ENCODE data around the gene TMEM131.
"Not testable (repeated sequence)": the region's sequence is repeated elsewhere in the genome, so short reads cannot be mapped to it uniquely, and the experiment has no call there.

TMEM131 gene

GRCh38 chr2:97846716-97847115, 149.0 kb downstream of the TMEM131 start:
- not testable (repeated sequence) for H3K27me3 ChIP-seq (ENCODE audit: control insufficient read depth, insufficient read depth, low read length, poor library complexity, severe bottlenecking); H3K36me3 ChIP-seq (ENCODE audit: control insufficient read depth, insufficient read depth, low read length); H3K9me3 ChIP-seq (ENCODE audit: control insufficient read depth, low read length); H3K27ac ChIP-seq (ENCODE audit: insufficient read depth, low read depth, low read length, poor library complexity, severe bottlenecking); H3K4me3 ChIP-seq (ENCODE audit: insufficient read depth, low read depth, low read length); H3K4me1 ChIP-seq (ENCODE audit: control insufficient read depth, insufficient read depth, low read length)
- WGBS, 2 experiments, result 92 to 95% methylated on average over 7 to 11 of the region's 12 CpGs

- Histone ChIP-seq H3K36me3 (ENCODE audit: control insufficient read depth, insufficient read depth, low read length) (no peaks in the 10 kb centered on the region), H3K9me3 (ENCODE audit: control insufficient read depth, low read length) (no peaks in the 10 kb centered on the region), H3K27me3 (ENCODE audit: control insufficient read depth, insufficient read depth, low read length, poor library complexity, severe bottlenecking) (no peaks in the 10 kb centered on the region), H3K4me3 (ENCODE audit: insufficient read depth, low read depth, low read length) (no peak overlapping the region), H3K27ac (ENCODE audit: insufficient read depth, low read depth, low read length, poor library complexity, severe bottlenecking) (no peak overlapping the region), H3K4me1 (ENCODE audit: control insufficient read depth, insufficient read depth, low read length) (no peaks in the 10 kb centered on the region)
- WGBS, 2 experiments, result 87 to 89% methylated on average over 6 of the region's 6 CpGs
Observed at GRCh38 chr2:97845818-97846217, 149.9 kb downstream of the TMEM131 start.

- Histone ChIP-seq H3K27me3 (ENCODE audit: control insufficient read depth, insufficient read depth, low read length, poor library complexity, severe bottlenecking) (no peaks in the 10 kb centered on the region), H3K27ac (ENCODE audit: insufficient read depth, low read depth, low read length, poor library complexity, severe bottlenecking) (no peak overlapping the region), H3K4me3 (ENCODE audit: insufficient read depth, low read depth, low read length) (no peak overlapping the region), H3K4me1 (ENCODE audit: control insufficient read depth, insufficient read depth, low read length) (no peaks in the 10 kb centered on the region), H3K9me3 (ENCODE audit: control insufficient read depth, low read length) (no peaks in the 10 kb centered on the region), H3K36me3 (ENCODE audit: control insufficient read depth, insufficient read depth, low read length) (no peaks in the 10 kb centered on the region)
- 68 to 70% methylated on average over 3 to 4 of the region's 4 CpGs for WGBS, 2 experiments
Observed at GRCh38 chr2:97845133-97845532, 150.6 kb downstream of the TMEM131 start.

- H3K9me3 ChIP-seq (ENCODE audit: control insufficient read depth, low read length), result no peaks in the 10 kb centered on the region
- 90 to 100% methylated on average over 2 of the region's 2 CpGs for WGBS, 2 experiments
- no peaks in the 10 kb centered on the region for H3K27me3 ChIP-seq (ENCODE audit: control insufficient read depth, insufficient read depth, low read length, poor library complexity, severe bottlenecking)
- H3K27ac ChIP-seq (ENCODE audit: insufficient read depth, low read depth, low read length, poor library complexity, severe bottlenecking), result no peak overlapping the region
- no peak overlapping the region for H3K4me3 ChIP-seq (ENCODE audit: insufficient read depth, low read depth, low read length)
- H3K36me3 ChIP-seq (ENCODE audit: control insufficient read depth, insufficient read depth, low read length), result peaks cover 3% of the 10 kb centered on the region
- no peaks in the 10 kb centered on the region for H3K4me1 ChIP-seq (ENCODE audit: control insufficient read depth, insufficient read depth, low read length)
Observed at GRCh38 chr2:97844311-97844859, 151.4 kb downstream of the TMEM131 start.

GRCh38 chr2:97840198-97840597, 155.6 kb downstream of the TMEM131 start:
- Histone ChIP-seq H3K9me3 (ENCODE audit: control insufficient read depth, low read length) (no peaks in the 10 kb centered on the region), H3K4me1 (ENCODE audit: control insufficient read depth, insufficient read depth, low read length) (no peaks in the 10 kb centered on the region), H3K27ac (ENCODE audit: insufficient read depth, low read depth, low read length, poor library complexity, severe bottlenecking) (no peak overlapping the region), H3K4me3 (ENCODE audit: insufficient read depth, low read depth, low read length) (no peak overlapping the region), H3K27me3 (ENCODE audit: control insufficient read depth, insufficient read depth, low read length, poor library complexity, severe bottlenecking) (no peaks in the 10 kb centered on the region), H3K36me3 (ENCODE audit: control insufficient read depth, insufficient read depth, low read length) (peaks cover 3% of the 10 kb centered on the region)
- WGBS, 2 experiments, result 92% methylated on average over 6 of the region's 6 CpGs

- peaks cover under 1% of the 10 kb centered on the region for H3K36me3 ChIP-seq (ENCODE audit: control insufficient read depth, insufficient read depth, low read length)
- no peak overlapping the region for H3K4me3 ChIP-seq (ENCODE audit: insufficient read depth, low read depth, low read length)
- no peak overlapping the region for H3K27ac ChIP-seq (ENCODE audit: insufficient read depth, low read depth, low read length, poor library complexity, severe bottlenecking)
- H3K27me3 ChIP-seq (ENCODE audit: control insufficient read depth, insufficient read depth, low read length, poor library complexity, severe bottlenecking), result no peaks in the 10 kb centered on the region
- no peaks in the 10 kb centered on the region for H3K4me1 ChIP-seq (ENCODE audit: control insufficient read depth, insufficient read depth, low read length)
- 80 to 88% methylated on average over 1 of the region's 1 CpG for WGBS, 2 experiments
- H3K9me3 ChIP-seq (ENCODE audit: control insufficient read depth, low read length), result no peaks in the 10 kb centered on the region
Observed at GRCh38 chr2:97834610-97835009, 161.1 kb downstream of the TMEM131 start.

- Histone ChIP-seq H3K4me3 (ENCODE audit: insufficient read depth, low read depth, low read length) (no peak overlapping the region), H3K9me3 (ENCODE audit: control insufficient read depth, low read length) (no peaks in the 10 kb centered on the region), H3K4me1 (ENCODE audit: control insufficient read depth, insufficient read depth, low read length) (no peaks in the 10 kb centered on the region), H3K36me3 (ENCODE audit: control insufficient read depth, insufficient read depth, low read length) (no peaks in the 10 kb centered on the region), H3K27ac (ENCODE audit: insufficient read depth, low read depth, low read length, poor library complexity, severe bottlenecking) (no peak overlapping the region), H3K27me3 (ENCODE audit: control insufficient read depth, insufficient read depth, low read length, poor library complexity, severe bottlenecking) (no peaks in the 10 kb centered on the region)
- WGBS, 2 experiments, result 79 to 97% methylated on average over 2 of the region's 2 CpGs
Observed at GRCh38 chr2:97831121-97831520, 164.6 kb downstream of the TMEM131 start.

- H3K27ac ChIP-seq (ENCODE audit: insufficient read depth, low read depth, low read length, poor library complexity, severe bottlenecking); H3K27me3 ChIP-seq (ENCODE audit: control insufficient read depth, insufficient read depth, low read length, poor library complexity, severe bottlenecking); H3K36me3 ChIP-seq (ENCODE audit: control insufficient read depth, insufficient read depth, low read length); H3K4me1 ChIP-seq (ENCODE audit: control insufficient read depth, insufficient read depth, low read length); H3K9me3 ChIP-seq (ENCODE audit: control insufficient read depth, low read length); H3K4me3 ChIP-seq (ENCODE audit: insufficient read depth, low read depth, low read length): not testable (repeated sequence)
- 89 to 97% methylated on average over 10 of the region's 10 CpGs for WGBS, 2 experiments
Observed at GRCh38 chr2:97829255-97829654, 166.5 kb downstream of the TMEM131 start.

- H3K4me1 ChIP-seq (ENCODE audit: control insufficient read depth, insufficient read depth, low read length); H3K9me3 ChIP-seq (ENCODE audit: control insufficient read depth, low read length); H3K27me3 ChIP-seq (ENCODE audit: control insufficient read depth, insufficient read depth, low read length, poor library complexity, severe bottlenecking); H3K27ac ChIP-seq (ENCODE audit: insufficient read depth, low read depth, low read length, poor library complexity, severe bottlenecking); H3K36me3 ChIP-seq (ENCODE audit: control insufficient read depth, insufficient read depth, low read length); H3K4me3 ChIP-seq (ENCODE audit: insufficient read depth, low read depth, low read length): not testable (repeated sequence)
- 96% methylated on average over 19 of the region's 19 CpGs for WGBS, 2 experiments
Observed at GRCh38 chr2:97827013-97827412, 168.7 kb downstream of the TMEM131 start.

GRCh38 chr2:97826266-97826847, 169.4 kb downstream of the TMEM131 start:
- WGBS, 2 experiments, result 98% methylated on average over 3 of the region's 3 CpGs
- H3K9me3 ChIP-seq (ENCODE audit: control insufficient read depth, low read length); H3K4me3 ChIP-seq (ENCODE audit: insufficient read depth, low read depth, low read length); H3K27me3 ChIP-seq (ENCODE audit: control insufficient read depth, insufficient read depth, low read length, poor library complexity, severe bottlenecking); H3K27ac ChIP-seq (ENCODE audit: insufficient read depth, low read depth, low read length, poor library complexity, severe bottlenecking); H3K36me3 ChIP-seq (ENCODE audit: control insufficient read depth, insufficient read depth, low read length); H3K4me1 ChIP-seq (ENCODE audit: control insufficient read depth, insufficient read depth, low read length): not testable (repeated sequence)

GRCh38 chr2:97824011-97824410, 171.7 kb downstream of the TMEM131 start:
- H3K4me1 ChIP-seq (ENCODE audit: control insufficient read depth, insufficient read depth, low read length); H3K36me3 ChIP-seq (ENCODE audit: control insufficient read depth, insufficient read depth, low read length); H3K4me3 ChIP-seq (ENCODE audit: insufficient read depth, low read depth, low read length); H3K9me3 ChIP-seq (ENCODE audit: control insufficient read depth, low read length); H3K27ac ChIP-seq (ENCODE audit: insufficient read depth, low read depth, low read length, poor library complexity, severe bottlenecking); H3K27me3 ChIP-seq (ENCODE audit: control insufficient read depth, insufficient read depth, low read length, poor library complexity, severe bottlenecking): not testable (repeated sequence)
- WGBS, 2 experiments, result 89 to 95% methylated on average over 2 of the region's 2 CpGs

Measured in ectodermal cell (in vitro differentiated cells).